HT1080 (cell line): ENCODE measurements around the gene TTC7B. TPM values are rescaled to one million over a fixed set of nuclear protein-coding genes. Genes with fewer than 3 reads are reported as not detected.

Experiments
- DNase-seq: peaks from one replicate; pipeline ENCODE4 v3.0.0-alpha.2; 2015; ENCODE audit warnings: low read depth
- total RNA-seq: library from RNA; depleted of rRNA; stranded (reverse); fragments of >200 nt; shearing (Covaris generic); gene quantifications from 2 replicates; pipeline ENCODE4 v1.2.3, GENCODE V29; 2014

The TTC7B gene
- total RNA-seq, 1 experiment from 2014 or later: 44.8 TPM

DNA sequence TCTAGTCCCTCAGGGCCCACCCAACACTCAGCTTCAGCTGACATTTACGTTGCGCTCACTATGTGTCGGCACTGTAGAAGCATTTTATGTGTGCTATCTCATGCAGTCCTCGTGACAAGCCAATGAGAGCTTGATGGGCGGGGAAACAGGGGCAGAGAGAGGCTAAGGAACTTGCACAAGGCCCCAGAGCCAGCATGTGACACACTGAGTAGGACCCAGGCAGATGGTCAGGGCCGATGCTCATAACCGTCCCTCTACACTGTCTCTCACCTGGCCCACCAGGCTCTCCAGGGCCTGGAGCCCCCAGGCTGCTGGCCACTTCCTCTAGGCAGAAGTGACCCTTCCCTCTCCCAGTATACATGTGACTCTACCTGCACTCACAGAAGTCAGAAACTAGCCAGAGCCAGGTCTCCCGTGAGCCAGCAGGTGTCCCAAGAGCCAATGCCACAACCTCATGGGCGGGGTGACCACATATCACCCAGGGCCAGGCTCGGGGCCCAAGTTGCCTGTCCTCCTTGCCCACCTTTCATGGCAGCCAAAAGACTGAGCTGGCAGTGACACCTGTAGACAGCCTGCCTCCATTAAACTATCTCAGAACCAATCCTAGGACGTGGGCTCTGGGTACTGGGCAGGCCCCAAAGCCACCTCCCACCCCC, 38.3 kb downstream of the TTC7B start:
- no peak for DNase-seq

DNA sequence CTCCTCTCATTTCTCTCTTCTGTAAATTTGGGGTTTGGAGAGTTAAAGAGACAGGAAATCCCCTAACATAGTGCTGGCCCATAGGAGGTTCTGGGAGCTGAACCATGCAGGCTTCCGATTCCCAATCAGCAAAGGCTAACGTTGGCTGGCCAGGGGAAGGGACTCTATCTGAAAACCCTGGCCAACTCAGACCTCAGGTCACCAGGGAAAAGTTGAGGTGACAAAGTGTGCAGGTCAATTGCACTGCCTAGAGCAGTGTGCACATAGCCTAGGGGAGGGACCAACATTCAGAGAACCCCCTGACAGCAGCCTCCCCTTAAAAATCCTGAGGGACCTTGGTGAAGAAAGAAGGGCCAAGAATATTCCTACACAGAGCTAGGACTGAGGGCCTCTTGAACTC, 38.9 kb downstream of the TTC7B start:
- DNase-seq: no peak

DNA sequence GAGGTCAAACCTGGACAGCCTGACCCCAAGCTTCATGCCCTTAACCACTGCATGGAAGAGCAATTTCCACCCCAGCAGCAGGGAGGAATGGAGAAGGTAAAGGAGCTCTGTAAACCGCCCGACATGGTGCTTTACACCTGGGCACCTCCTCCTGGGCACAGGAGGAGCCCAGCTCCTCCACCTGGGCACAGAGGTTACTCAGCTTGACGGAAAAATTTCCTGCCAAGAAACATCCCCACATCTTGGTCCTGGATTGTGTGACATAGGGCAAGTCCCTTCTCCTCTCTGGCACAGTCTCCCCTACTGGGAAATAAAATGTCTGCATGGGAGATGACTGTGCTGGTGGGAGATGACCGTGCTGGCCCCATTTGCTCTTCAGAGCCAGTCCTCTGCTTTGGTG, 40.8 kb downstream of the TTC7B start:
- no peak for DNase-seq

DNA sequence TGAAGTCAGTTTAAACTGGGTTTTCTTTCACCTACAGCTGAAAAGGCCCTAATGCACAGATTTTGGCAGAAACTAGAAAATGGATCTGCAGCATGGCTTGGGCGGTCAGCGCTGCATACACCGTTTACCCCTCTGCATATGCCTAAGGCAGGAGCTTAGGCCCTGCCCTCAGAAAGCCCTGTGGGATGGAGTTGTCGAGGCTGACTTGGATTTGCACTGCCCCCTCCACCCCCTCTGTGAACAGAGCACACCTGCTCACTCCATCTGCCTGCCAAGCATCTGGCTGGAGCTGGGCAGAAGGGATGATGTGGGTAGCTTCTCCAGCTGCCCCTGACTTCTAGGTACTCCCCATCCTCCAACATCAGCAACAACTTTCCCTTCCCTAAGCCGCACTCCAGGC, 41.9 kb downstream of the TTC7B start:
- no peak for DNase-seq

DNA sequence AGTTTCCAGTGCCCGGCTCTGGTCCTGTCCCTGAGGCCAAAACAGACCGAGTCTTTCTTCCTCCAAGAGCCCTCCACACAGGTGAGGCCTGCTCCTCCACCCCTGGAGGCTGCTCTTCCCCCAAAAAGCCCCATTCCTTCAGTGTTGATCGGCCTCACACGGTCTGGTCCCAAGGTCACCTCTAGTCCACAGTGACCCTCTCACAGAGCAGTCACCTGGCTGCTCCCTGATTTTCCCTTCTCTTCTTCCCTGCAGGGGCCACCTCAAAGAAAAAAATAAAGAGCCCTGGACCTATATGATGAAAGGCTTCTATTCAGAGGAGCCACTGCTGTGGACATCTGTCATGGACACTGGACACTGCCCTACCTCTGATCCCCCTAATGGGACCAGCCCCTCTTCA, 42.5 kb downstream of the TTC7B start:
- no peak for DNase-seq

DNA sequence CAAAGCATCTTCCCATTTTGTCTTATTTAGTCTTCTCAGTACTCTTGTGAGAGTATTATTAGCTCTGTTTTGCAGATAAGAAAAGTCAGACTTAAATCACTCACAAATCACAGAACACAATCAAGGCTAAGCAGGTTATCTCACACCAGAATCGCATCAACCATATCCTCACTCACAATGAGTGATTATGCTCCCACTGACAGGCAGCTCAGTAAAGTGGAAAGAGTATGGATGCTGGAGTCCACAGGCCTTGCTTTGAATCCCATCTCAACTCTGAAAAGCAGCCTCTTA, 43.1 kb downstream of the TTC7B start:
- DNase-seq: no peak

DNA sequence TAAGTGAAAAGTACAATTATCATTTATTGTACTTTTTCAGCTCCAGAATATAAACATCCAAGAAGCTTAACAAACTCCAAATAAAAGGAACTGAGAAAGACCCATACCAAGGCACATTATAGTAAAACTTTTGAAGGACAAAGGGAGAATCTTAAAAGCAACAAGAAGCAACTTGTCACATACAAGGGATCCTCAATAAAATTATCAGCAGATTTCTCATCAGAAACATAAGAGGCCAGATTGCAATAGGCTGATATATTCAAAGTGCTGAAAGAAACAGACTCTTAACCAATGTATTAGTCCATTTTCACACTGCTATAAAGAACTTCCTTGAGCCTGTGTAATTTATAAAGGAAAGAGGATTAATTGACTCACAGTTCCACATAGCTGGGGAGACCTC, 48.3 kb downstream of the TTC7B start:
- DNase-seq: no peak

DNA sequence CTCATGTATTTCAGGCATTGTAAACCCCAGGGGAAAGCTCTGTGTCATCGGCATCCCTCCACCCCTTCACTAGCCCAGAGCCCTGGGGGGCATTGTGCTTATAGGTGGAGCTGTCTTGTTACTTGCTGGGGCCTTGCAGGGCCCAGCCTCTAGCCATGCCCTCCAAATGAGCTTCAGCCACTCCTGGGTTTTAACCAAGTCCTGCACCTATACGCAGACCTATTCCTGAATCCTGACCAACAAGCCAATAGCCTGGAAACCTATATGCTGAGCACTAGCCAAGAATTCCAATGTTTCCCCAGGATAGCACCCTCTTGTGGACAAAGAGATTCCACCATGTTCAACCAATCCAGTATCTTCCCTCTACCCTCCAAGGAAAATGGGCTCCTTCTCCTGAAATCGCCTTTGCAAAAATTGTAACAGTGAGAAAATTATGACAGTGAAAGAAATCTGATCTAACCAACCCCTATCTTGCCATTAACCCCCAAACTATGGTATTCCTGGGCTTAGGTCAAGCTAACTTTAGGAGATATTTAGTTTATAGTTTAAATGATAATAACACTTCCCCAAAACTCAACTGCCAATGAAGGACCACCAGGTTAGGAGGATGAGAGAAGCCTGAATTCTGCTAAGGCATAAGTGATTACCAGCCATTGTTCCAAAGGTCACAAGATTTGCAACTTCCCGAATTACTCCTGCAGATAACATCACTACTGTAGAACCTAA, 55.5 kb downstream of the TTC7B start:
- peak; percentile 45 for DNase-seq

DNA sequence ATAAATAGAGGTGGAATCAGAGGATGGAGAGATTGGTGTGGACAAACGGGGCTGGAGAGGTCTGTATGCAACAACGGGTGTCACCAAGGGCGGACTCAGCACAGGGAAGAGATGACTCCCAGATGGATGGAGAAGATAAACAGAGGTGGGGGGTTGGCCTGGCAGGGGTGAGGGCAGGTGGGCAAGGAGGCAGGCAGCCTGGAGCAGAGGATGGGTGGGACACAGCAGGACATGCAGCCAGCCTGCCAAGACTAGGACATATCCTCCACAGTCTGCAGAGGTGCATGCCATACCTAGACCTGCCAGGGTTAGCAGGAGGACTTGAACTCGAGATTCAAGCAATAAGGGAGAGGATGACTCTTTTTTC, 56.2 kb downstream of the TTC7B start:
- no peak for DNase-seq

DNA sequence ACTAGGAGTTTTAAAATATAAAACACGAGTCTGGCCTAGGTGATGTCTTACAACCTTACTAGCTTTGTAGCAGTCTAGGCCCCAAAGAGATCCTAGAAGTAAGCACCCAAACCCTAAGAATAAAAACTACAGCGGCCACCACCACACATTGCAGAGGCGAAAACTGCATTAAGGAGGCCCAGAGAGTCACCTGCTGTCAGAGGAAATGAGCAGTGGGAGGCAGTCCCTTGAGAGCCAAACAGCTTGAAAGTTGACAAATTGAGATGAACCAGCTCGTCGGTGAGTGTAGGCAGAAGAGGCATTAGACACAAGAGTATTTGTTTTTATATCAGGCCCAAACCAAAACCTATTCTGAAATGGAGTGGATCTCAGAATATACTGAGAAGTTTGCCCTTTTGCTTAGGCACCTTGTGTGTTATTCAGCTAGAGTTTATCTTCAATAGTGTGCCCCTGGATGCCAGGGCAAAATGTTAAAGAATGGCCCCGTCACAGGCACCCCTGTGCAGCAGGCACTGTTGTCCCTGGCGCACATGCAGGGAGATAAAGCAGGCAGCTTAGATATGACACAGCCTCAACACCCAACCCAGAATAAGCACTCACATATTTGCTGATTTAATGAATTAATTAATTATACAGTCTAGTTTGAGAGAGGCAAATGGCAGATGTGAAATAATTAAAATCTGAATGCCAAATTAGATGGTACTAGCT, 56.7 kb downstream of the TTC7B start:
- no peak for DNase-seq

DNA sequence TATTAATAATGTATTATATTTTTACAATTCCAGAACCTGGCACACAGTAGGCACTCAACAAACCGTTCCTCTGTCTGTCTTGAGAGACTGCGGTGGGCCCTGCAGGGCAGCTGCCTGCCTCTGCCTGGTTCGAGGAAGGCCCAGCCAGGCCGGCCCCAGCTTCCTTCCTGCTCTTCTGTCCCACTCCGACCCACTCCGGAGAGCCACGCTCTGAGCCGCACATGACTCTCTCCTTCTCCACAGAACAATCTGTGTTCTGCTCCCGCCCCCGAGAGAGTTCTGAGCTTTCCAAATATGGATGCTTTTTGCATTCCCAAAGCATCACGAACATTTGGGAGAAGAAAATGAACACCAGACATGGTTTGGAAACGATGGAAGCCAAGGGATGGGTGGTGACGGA, 57.3 kb downstream of the TTC7B start:
- no peak for DNase-seq

DNA sequence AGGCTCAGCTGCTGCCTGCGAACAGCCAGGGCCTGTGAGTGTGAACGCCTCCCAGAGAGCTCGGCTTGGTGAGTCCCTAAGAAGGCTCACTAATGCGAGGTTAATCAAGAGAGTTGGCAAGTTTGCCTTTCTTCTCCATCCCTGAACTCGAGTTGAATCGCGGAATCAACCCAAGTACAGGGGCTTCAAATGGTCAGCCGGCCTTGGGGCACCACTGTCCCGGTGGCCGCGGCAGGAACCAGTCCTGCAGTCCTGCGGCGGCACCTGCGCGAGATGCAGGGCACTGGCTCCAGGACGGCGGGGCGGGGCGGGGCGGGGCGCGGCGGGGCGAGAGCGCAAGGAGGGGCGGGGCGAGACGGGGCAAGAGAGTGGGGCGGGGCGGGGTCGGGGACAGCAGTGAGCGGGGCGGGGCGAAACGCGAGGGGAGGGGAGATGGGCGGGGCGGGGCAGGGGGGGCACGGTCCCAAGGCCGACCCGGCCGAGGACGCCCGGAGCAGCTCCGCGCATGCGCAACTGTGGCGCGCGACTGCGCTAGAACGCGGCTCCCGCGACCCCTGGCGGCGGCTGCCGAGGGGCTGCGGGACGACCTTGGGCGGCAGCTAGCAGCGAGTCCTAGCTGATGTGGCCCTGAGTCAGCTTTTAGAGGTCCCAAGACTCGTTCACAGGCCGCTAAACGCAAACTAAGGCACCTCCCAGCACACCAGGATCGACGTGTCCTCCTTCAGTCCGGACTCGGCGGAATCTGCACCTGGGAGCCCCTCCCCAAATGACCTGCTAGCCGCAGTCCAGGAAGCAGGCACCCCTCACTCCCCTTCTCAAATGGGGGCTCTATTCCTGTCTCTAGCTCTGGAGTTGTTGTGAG, 58.0 kb downstream of the TTC7B start:
- peak; percentile 88 for DNase-seq

DNA sequence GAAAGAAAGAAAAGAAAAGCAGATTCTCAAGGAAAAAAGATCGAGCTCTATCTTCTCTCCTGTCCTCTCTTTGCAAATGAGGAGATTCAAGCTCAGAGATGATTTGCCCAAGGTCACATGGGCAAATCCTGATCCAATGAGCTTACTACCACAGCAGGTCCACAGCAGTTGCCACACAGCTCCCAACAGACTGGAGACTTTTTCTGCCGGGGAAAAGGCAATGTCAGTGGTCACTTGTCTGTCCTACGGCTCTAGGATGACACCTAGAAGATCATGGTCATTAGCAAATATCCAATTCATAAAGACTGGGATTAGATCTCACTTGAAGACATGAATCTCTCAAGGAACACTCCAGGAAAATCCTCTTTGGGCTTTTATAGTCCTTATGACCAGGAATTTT, 58.8 kb downstream of the TTC7B start:
- no peak for DNase-seq

DNA sequence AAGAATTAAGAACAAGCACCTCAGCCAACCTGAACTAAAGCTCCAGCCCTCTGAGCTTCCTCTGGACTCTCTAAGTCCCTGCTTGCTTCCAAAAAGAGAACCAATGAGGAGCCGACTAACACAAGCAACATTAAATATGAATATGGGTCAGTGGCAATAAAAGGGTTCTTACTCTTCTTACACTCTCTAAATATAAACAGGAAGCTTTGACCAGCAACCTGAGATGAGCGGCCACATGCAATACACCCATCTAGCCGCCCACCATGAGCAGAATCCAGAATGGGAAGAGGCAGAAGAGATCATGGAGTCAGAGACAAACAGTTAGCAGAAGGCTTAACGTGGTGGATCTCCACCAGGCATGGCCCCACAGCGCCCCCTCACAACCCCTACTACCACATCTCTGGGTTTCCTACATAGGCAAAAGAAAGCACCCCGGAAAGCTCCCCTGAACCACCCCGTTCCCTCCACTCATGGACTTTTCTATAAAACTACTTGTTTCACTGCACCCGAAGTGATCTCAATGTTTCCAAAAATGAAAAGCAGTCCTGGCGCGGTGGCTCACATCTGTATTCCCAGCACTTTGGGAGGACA, 59.4 kb downstream of the TTC7B start:
- no peak for DNase-seq

DNA sequence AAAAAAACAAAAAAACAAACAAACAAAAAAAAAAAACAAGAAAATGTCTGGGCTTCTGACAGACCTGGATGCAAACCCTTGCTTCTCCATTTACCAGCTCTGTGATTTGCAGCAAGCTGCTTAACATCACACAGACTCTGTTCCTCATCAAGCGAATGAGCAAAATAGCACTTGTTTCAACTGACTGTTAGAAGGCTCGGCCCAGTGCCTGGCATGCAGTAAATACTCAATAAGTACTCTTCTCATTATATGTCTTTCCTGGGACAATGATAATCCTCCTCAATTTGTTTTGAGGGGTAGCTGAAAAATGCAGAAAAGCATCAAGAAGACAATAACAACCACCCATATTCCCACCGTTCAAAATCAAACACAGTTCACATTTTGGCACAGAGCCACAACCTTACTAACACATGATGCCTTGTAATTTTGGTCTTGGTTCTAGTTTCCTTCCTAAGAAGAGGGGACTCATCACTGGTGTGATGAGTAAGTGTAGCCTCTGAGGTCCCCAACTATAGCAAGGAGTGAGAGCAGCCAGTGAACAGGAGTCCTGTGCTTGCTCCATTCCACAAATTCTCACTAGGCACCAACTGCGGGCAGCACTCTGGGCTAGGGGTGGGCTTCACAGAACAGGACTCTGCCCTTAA, 60.4 kb downstream of the TTC7B start:
- peak; percentile 53 for DNase-seq

DNA sequence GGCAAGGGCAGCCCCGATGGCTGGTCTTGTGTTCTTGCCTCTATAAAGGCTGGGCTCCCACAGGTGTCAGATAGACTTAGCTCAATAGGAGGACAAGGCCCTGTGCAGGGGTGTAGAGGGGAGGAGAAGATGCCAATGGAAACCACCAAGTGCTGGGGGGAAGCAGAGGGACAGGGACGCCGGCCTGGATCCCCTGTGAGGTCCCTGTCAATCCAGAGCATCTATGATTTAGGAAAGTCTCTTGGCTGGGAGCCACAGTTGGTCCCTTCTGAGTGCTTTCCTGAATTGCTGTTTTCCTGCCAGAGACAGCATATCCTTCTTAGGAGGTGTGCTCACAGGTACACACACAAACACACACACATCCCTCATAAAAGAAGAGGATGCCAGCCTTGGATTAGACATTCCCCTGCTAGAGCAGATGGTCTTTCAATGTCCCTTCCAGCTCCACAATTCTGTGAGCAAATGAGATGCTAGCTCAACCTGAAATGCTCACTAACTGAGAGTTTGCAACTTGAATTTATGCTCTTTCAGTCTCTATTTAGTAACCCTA, 62.7 kb downstream of the TTC7B start:
- no peak for DNase-seq

DNA sequence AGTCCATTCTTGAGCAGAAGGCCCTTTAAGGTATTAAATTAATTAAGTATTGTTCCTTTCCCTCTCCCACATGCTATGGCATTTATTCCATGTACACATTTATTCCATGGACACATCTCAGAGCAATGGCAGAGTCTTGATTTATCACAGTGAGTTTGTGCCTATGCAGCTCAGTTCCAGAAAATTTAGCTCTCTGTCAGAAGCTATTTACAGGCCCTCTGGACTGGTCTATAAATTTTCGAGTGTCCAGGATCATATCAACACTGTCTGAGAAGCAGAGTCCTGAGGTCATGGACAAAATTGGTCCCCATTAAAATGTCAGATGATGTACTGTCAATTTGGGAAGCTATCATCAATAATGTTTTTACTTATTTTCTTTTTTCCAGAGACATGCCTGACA, 65.5 kb downstream of the TTC7B start:
- no peak for DNase-seq

DNA sequence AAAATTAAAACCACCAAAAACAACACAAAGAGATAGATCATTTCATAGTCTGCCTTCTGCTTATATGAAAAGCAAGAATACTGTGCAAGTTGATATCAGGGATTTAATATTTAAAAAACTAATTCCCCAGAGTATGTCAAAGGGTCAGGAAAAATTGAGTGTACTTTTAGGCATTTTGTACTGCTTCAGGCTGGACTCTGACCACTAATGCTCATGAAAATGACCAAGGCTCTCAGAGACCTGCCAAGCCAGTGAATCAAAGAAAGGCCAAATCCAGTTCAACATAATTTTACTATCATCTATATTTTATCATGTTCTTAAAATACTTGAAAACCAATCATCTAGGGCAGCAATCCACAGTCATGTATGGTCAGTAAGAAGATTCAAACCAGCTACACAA, 66.0 kb downstream of the TTC7B start:
- no peak for DNase-seq

DNA sequence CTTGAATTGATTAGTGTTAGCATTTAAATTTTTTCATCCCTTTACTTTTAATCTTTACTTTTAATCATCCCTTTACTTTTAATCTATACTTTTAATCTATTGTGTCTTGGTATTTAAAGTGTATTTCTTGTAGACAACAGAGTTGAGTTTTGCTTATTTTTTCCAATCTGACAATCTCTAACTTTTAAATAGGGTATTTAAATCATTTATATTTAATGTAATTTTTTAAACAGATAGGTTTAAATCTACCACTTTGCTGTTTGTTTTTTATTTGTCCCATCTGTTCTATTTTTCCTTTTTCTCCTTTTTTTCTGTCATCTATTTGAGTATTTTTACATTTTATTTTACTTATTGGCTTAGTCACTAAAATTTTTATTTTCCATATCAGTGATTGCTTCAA, 68.3 kb downstream of the TTC7B start:
- DNase-seq: no peak

DNA sequence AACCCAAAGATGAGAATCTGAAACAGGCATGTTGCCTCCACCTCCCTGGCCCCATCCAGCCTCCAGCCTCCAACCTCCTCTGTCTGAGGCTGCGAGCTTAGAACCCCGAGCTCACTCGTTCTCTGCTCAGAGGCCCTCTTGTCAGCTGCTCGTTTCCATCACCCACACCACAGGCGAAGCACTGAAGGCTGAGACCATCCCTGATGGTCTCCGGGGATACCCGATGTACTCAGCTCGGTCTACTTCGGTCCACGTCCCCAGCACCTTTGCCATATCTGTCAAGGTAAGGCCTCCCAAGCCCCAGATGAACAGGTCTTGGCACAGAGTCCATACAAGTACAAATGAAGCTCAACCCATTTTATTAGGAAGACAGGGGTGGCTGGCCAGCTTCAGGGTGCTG, 72.4 kb downstream of the TTC7B start:
- no peak for DNase-seq

DNA sequence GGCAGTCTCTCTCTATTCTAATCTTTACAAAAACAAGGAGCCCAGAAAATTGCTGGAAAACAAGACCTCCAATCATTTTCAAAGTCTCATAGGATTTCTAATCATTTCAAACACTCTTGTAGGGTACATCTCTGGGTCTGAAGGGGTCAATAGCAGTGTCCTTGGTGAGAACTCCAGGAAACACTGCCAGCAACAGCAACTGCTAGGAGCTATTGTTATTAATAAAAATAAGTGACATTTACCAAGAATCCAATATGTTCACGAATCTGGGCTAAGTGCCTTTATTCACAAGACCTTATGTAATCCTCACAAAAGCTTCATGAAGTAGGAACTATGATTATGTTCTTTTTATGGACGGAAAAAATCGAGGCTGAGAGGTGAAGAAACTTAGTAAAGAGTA, 72.8 kb downstream of the TTC7B start:
- DNase-seq: no peak
